Testis (tissue), 3 donors: ENCODE data around the gene OR6X1. TPM values are rescaled to one million over a fixed set of nuclear protein-coding genes. Genes with fewer than 3 reads are reported as not detected.

ENCODE experiments used
- DNase-seq: peaks from one replicate; pipeline ENCODE4 v3.0.0-alpha.2; 2019
- H3K27ac ChIP-seq, 2 donors: fragments of 200-600 bp; sonication (generic); one replicate each; pipeline ENCODE4 v1.5.1; 2019
- H3K27me3 ChIP-seq: fragments of 200-600 bp; sonication (generic); one replicate; pipeline ENCODE4 v1.5.1; 2019
- H3K36me3 ChIP-seq: fragments of 200-600 bp; sonication (generic); one replicate; pipeline ENCODE4 v1.5.1; 2017; ENCODE audit warnings: low read depth; ENCODE audit errors: missing control alignments
- H3K4me1 ChIP-seq: fragments of 200-600 bp; sonication (generic); one replicate; pipeline ENCODE4 v1.5.1; 2019
- H3K4me3 ChIP-seq, 2 donors: fragments of 200-600 bp; sonication (generic); one replicate each; pipeline ENCODE4 v1.5.1; 2017 to 2019
- H3K9me3 ChIP-seq: fragments of 200-600 bp; sonication (generic); one replicate; pipeline ENCODE4 v1.5.1; 2017
- POLR2A ChIP-seq: fragments of 450-650 bp; IDR thresholded peaks from one replicate; pipeline ENCODE4 v1.6.1; 2017; ENCODE audit warnings: antibody characterized with exemption, mild to moderate bottlenecking, moderate library complexity
- WGBS, 2 donors: methylation state at CpG; one replicate each; pipeline ENCODE4 v1.1.5; 2018; 5-methylcytosine and 5-hydroxymethylcytosine counted together
- intact Hi-C: fragments of 100-400 bp; cut with DNase I; formaldehyde crosslinking; loops from one replicate; pipeline ENCODE4 v1.15.1; 2023; ENCODE audit warnings: low total_unique reads
- polyA plus RNA-seq: library from polyadenylated mRNA; stranded (reverse); fragments of 350-450 nt; fragmentation: Illumina TruSeq; extraction: RNeasy Lipid Tissue Mini Kit (QIAGEN cat#74804); gene quantifications from one replicate; pipeline ENCODE4 v1.2.3, GENCODE V29; 2014; ENCODE audit warnings: low read depth, low replicate concordance; ENCODE audit not compliant: insufficient read depth
- total RNA-seq, 2 donors: library from RNA; depleted of rRNA; stranded (reverse); fragments of >200 nt; gene quantifications; one replicate each; pipeline ENCODE4 v1.2.3, GENCODE V29; 2016
- TF ChIP-seq, protein P1 (sequence below), 3 experiments: fragments of 450-650 bp in 2 of 3; fragments of 200-600 bp in 1 of 3; sonication (generic) in 1 of 3; IDR thresholded peaks; one replicate each; pipeline ENCODE4 v1.5.1; 2016 to 2019; ENCODE audit warnings: antibody characterized with exemption in 3 of 3, mild to moderate bottlenecking in 2 of 3, moderate library complexity in 1 of 3

The OR6X1 gene
- total and polyA plus RNA-seq, 3 donors from 2014 or later: not detected

DNA sequence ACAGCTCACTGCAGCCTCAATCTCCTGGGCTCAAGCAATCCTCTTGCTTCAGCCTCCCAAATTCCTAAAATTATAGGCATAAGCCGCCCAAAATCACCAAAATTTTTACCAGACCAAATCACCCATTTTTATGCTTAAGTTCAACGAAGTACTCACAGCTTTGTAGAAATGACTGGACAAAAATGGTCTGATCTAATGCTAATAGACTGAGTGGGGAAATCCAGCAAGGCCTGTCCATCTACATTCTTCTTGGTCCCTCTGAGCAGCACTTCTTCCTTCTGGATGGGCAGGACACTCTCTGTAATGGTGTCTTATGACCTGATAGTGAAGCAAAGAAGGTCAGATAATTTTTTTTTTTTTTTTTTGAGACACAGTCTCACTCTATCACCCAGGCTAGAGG is 18.7 kb upstream of the OR6X1 start:
- no peaks in the 10 kb centered on the region for H3K36me3 ChIP-seq
- H3K4me3 ChIP-seq: no peak overlapping the region
- H3K4me1 ChIP-seq: no peaks in the 10 kb centered on the region
- H3K27ac ChIP-seq: no peak overlapping the region
- TF ChIP-seq, protein P1, sequence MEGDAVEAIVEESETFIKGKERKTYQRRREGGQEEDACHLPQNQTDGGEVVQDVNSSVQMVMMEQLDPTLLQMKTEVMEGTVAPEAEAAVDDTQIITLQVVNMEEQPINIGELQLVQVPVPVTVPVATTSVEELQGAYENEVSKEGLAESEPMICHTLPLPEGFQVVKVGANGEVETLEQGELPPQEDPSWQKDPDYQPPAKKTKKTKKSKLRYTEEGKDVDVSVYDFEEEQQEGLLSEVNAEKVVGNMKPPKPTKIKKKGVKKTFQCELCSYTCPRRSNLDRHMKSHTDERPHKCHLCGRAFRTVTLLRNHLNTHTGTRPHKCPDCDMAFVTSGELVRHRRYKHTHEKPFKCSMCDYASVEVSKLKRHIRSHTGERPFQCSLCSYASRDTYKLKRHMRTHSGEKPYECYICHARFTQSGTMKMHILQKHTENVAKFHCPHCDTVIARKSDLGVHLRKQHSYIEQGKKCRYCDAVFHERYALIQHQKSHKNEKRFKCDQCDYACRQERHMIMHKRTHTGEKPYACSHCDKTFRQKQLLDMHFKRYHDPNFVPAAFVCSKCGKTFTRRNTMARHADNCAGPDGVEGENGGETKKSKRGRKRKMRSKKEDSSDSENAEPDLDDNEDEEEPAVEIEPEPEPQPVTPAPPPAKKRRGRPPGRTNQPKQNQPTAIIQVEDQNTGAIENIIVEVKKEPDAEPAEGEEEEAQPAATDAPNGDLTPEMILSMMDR (IDR thresholded peaks at IDR 0.05): no peak
- TF ChIP-seq POLR2A: no peak
- H3K9me3 ChIP-seq: no peaks in the 10 kb centered on the region
- intact Hi-C loops: no loop called here
- WGBS, 2 donors: 85 to 95% methylated on average over 2 of the region's 2 CpGs
- no peak for DNase-seq
- no peaks in the 10 kb centered on the region for H3K27me3 ChIP-seq

DNA sequence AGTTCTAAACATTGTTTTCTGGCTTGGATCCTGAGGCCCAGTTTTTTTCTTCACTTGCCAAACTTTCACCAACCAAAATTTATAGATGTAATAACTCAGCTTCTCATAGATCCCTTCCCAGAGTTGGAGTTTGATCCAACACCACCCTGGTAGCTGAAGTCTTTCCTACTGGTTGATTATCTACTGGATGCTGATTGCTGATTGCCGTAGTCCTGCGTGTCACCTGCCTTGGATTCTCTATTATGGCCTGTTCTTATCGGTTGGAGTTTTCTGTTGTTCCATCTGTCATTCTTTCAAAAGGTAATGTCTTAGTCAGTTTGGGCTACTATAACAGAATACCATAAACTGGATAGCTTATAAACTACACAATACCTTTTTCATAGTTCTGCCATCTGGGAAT is 17.3 kb upstream of the OR6X1 start:
- Histone ChIP-seq H3K4me1 (no peaks in the 10 kb centered on the region), H3K36me3 (no peaks in the 10 kb centered on the region), H3K4me3 (no peak overlapping the region), H3K27ac (no peak overlapping the region), H3K27me3 (no peaks in the 10 kb centered on the region), H3K9me3 (no peaks in the 10 kb centered on the region)
- 92 to 94% methylated on average over 3 of the region's 3 CpGs for WGBS, 2 donors
- TF ChIP-seq, protein P1 (IDR thresholded peaks at IDR 0.05): no peak
- TF ChIP-seq POLR2A: no peak
- DNase-seq: no peak
- intact Hi-C loops: no loop called here

DNA sequence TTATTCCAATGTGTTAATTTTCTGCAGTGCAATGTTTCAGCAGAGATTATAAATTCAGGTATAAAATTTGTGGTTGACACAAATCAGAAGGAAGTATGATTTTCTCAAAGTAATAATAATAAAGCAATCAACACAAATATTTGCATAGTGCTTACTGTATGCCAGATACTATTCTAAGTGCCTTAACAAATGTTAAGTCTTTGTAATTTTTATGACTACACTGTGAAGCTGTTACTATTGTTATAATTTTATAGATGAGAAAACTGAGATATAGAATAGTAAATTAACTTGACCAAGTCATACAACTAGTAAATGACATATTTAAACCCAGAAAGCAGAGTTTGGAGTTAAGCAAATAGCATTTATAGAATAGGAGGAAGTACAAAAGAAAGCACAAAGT is 16.4 kb upstream of the OR6X1 start:
- no peak overlapping the region for H3K4me3 ChIP-seq
- no peaks in the 10 kb centered on the region for H3K36me3 ChIP-seq
- no peak overlapping the region for H3K27ac ChIP-seq
- TF ChIP-seq POLR2A: no peak
- TF ChIP-seq, protein P1 (IDR thresholded peaks at IDR 0.05): no peak
- DNase-seq: no peak
- H3K9me3 ChIP-seq: no peaks in the 10 kb centered on the region
- no peaks in the 10 kb centered on the region for H3K4me1 ChIP-seq
- intact Hi-C loops: no loop called here
- no peaks in the 10 kb centered on the region for H3K27me3 ChIP-seq

DNA sequence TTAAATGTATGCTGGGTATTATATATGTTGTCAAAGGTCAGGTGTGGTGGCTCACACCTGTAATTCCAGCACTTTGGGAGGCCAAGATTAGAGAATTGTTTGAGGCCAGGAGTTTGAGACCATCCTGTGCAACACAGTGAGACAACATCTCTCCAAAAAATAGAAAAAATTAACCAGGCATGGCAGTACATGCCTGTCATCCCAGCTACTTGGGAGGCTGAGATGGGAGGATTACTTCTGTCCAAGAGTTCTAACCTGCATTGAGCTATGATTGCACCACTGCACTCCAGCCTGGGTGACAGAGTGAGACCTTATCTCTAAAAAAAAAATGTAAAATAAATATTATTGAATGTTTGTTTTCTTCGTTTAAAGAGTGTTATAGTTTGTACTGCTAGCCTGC is 11.3 kb upstream of the OR6X1 start:
- H3K9me3 ChIP-seq: no peaks in the 10 kb centered on the region
- no peaks in the 10 kb centered on the region for H3K27me3 ChIP-seq
- WGBS, 2 donors: 68 to 74% methylated on average over 1 of the region's 1 CpG
- no peaks in the 10 kb centered on the region for H3K36me3 ChIP-seq
- intact Hi-C loops: no loop called here
- DNase-seq: no peak
- no peak overlapping the region for H3K27ac ChIP-seq
- no peak for TF ChIP-seq POLR2A
- no peaks in the 10 kb centered on the region for H3K4me1 ChIP-seq
- no peak overlapping the region for H3K4me3 ChIP-seq

DNA sequence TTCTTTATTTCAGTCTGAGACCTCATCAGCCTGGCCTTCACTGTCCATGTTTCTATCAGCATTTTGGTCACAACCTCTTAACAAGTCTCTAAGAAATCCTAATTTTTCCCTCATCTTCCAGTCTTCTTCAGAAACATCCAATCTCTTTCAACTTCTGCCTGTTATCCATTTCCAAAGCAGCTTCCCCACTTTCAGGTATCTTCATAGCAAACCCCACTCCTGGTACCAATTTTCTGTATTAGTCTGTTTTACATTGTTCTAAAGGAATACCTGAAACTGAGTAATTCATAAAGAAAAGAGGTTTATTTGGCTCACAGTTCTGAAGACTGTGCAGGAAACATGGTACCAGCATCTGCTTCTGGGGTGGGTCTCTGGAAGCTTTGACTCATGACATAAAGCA is 8.1 kb upstream of the OR6X1 start:
- no peak overlapping the region for H3K4me3 ChIP-seq
- H3K9me3 ChIP-seq: no peaks in the 10 kb centered on the region
- H3K36me3 ChIP-seq: no peaks in the 10 kb centered on the region
- no peaks in the 10 kb centered on the region for H3K27me3 ChIP-seq
- intact Hi-C loops: no loop called here
- no peak for TF ChIP-seq POLR2A
- TF ChIP-seq, protein P1 (IDR thresholded peaks at IDR 0.05): no peak
- H3K4me1 ChIP-seq: no peaks in the 10 kb centered on the region
- no peak for DNase-seq
- no peak overlapping the region for H3K27ac ChIP-seq
